Measurements from ENCODE around the gene VPS52. TPM values are rescaled to one million over a fixed set of nuclear protein-coding genes. Genes with fewer than 3 reads are reported as not detected.

Gene VPS52
- total and polyA plus RNA-seq, 9 of the 15 experiments (the other 6 are each of a cell fraction or from before 2014, with no cell fraction given): 24.4 to 103 (median 40.2) TPM

- TF ChIP-seq PATZ1 (CRISPR knock-in tag; IDR thresholded peaks at IDR 0.05; ENCODE audit: borderline replicate concordance): no peak; the same call in 1 of the 2 replicates
- TF ChIP-seq ZBED1 (IDR thresholded peaks at IDR 0.05): no peak
- peak; percentile 10; the same call in 1 of the 2 replicates for TF ChIP-seq ILF3 (IDR thresholded peaks at IDR 0.05; ENCODE audit: borderline replicate concordance)
- no peak; the same call in 1 of the 2 replicates for TF ChIP-seq ZNF431 (CRISPR knock-in tag; IDR thresholded peaks at IDR 0.05)
- TF ChIP-seq POLR2H (tag; IDR thresholded peaks at IDR 0.05; ENCODE audit: low read depth): peak; percentile 83
- TF ChIP-seq TRIM24 (IDR thresholded peaks at IDR 0.05): no peak
- peak; percentile 54; the same call in 1 of the 2 replicates for TF ChIP-seq THRAP3 (IDR thresholded peaks at IDR 0.05; ENCODE audit: borderline replicate concordance)
- TF ChIP-seq E2F1 (CRISPR knock-in tag; IDR thresholded peaks at IDR 0.05): no peak
- TF ChIP-seq CLOCK (CRISPR knock-in tag; IDR thresholded peaks at IDR 0.05; ENCODE audit: borderline replicate concordance): no peak
- TF ChIP-seq FUS (optimal IDR thresholded peaks at IDR 0.05; ENCODE audit: low read depth, low read length): peak; percentile 40
- TF ChIP-seq HMBOX1 (IDR thresholded peaks at IDR 0.05): peak; percentile 58; the same call in 1 of the 2 replicates
- no peak for TF ChIP-seq ZNF41 (CRISPR knock-in tag; conservative IDR thresholded peaks at IDR 0.05)
- peak; percentile 45 for TF ChIP-seq RBM22 (IDR thresholded peaks at IDR 0.05; ENCODE audit: low read depth, low read length, poor library complexity, severe bottlenecking)
- peak; percentile 26 for TF ChIP-seq SIRT6 (IDR thresholded peaks at IDR 0.05; ENCODE audit: low read depth, low read length)
- TF ChIP-seq C11orf30 (IDR thresholded peaks at IDR 0.05; ENCODE audit: low read depth): no peak
- TF ChIP-seq VEZF1 (CRISPR knock-in tag; IDR thresholded peaks at IDR 0.05): no peak
- TF ChIP-seq ZNF77 (CRISPR knock-in tag; IDR thresholded peaks at IDR 0.05): no peak
Observed at GRCh38 chr6:33272275-33273128, 826 bp upstream of the VPS52 start (continued).
